ENCODE data around the gene AFAP1.

The AFAP1 gene

DNA sequence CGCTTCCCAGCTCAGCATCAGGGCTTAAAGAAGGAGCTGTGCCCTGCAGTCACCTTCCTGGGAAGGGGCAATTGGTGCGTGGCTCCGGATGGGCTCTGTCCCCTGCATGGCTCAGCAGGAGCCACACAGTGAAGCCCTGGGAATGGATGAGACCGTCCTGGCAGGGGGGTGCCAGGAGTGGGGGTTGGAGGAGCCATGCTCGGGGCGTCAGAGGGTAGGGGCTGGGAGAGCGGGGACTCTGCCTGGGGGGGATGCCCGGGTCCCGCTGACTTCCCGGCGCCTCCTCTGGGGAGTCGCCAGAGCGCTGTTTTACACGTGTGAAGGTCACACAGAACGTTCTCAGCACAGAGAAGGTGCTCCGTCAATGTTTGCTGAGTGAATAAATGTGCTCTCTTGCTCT, 184.1 kb downstream of the AFAP1 start:
- no peak overlapping the region for H3K4me2 ChIP-seq (ENCODE audit: low read length)
- no peaks in the 10 kb centered on the region for H3K9me3 ChIP-seq (ENCODE audit: control insufficient read depth, low read length)
- H3K27me3 ChIP-seq (ENCODE audit: control insufficient read depth, insufficient read depth, low read length) = no peaks in the 10 kb centered on the region
- no peak overlapping the region for H2AFZ ChIP-seq
- H3K4me3 ChIP-seq (ENCODE audit: low read depth, low read length) = no peak overlapping the region
- H3K79me2 ChIP-seq = no peaks in the 10 kb centered on the region
- H3K27ac ChIP-seq = no peak overlapping the region
- TF ChIP-seq CTCF (IDR thresholded peaks at IDR 0.05) = no peak
- no peaks in the 10 kb centered on the region for H3K4me1 ChIP-seq
- no peak overlapping the region for H3K9ac ChIP-seq
- H3K36me3 ChIP-seq (ENCODE audit: control insufficient read depth, insufficient read depth, low read length) = no peaks in the 10 kb centered on the region

GRCh38 chr4:7754565-7755262, 184.9 kb downstream of the AFAP1 start:
- no peak overlapping the region for H3K27ac ChIP-seq
- TF ChIP-seq CTCF (IDR thresholded peaks at IDR 0.05) = no peak
- no peaks in the 10 kb centered on the region for H3K4me1 ChIP-seq

GRCh38 chr4:7753931-7754465, 185.7 kb downstream of the AFAP1 start:
- Histone ChIP-seq H3K4me3 (ENCODE audit: low read depth, low read length) (no peak overlapping the region), H3K79me2 (no peaks in the 10 kb centered on the region), H3K27ac (no peak overlapping the region), H3K27me3 (ENCODE audit: control insufficient read depth, insufficient read depth, low read length) (no peaks in the 10 kb centered on the region), H3K4me1 (no peaks in the 10 kb centered on the region), H2AFZ (no peak overlapping the region), H3K36me3 (ENCODE audit: control insufficient read depth, insufficient read depth, low read length) (no peaks in the 10 kb centered on the region), H3K9me3 (ENCODE audit: control insufficient read depth, low read length) (no peaks in the 10 kb centered on the region), H3K9ac (no peak overlapping the region), H3K4me2 (ENCODE audit: low read length) (no peak overlapping the region)
- TF ChIP-seq CTCF (IDR thresholded peaks at IDR 0.05) = no peak

More at GRCh38 chr4:7754565-7755262, 184.9 kb downstream of the AFAP1 start:
- no peak overlapping the region for H3K9ac ChIP-seq
- H3K9me3 ChIP-seq (ENCODE audit: control insufficient read depth, low read length) = no peaks in the 10 kb centered on the region
- H3K4me3 ChIP-seq (ENCODE audit: low read depth, low read length) = no peak overlapping the region
- H3K4me2 ChIP-seq (ENCODE audit: low read length) = no peak overlapping the region
- H3K27me3 ChIP-seq (ENCODE audit: control insufficient read depth, insufficient read depth, low read length) = no peaks in the 10 kb centered on the region
- H3K36me3 ChIP-seq (ENCODE audit: control insufficient read depth, insufficient read depth, low read length) = no peaks in the 10 kb centered on the region
- H3K79me2 ChIP-seq = no peaks in the 10 kb centered on the region
- no peak overlapping the region for H2AFZ ChIP-seq

- H3K4me1 ChIP-seq = no peaks in the 10 kb centered on the region
- no peak overlapping the region for H3K9ac ChIP-seq
- H3K36me3 ChIP-seq (ENCODE audit: control insufficient read depth, insufficient read depth, low read length) = no peaks in the 10 kb centered on the region
- H3K27ac ChIP-seq = no peak overlapping the region
- no peak overlapping the region for H3K4me3 ChIP-seq (ENCODE audit: low read depth, low read length)
- H3K27me3 ChIP-seq (ENCODE audit: control insufficient read depth, insufficient read depth, low read length) = no peaks in the 10 kb centered on the region
- H3K4me2 ChIP-seq (ENCODE audit: low read length) = no peak overlapping the region
- TF ChIP-seq CTCF (IDR thresholded peaks at IDR 0.05) = no peak
- H3K79me2 ChIP-seq = no peaks in the 10 kb centered on the region
- H3K9me3 ChIP-seq (ENCODE audit: control insufficient read depth, low read length) = no peaks in the 10 kb centered on the region
- no peak overlapping the region for H2AFZ ChIP-seq
These were observed 186.4 kb downstream of the AFAP1 start for GRCh38 chr4:7753271-7753670.

DNA sequence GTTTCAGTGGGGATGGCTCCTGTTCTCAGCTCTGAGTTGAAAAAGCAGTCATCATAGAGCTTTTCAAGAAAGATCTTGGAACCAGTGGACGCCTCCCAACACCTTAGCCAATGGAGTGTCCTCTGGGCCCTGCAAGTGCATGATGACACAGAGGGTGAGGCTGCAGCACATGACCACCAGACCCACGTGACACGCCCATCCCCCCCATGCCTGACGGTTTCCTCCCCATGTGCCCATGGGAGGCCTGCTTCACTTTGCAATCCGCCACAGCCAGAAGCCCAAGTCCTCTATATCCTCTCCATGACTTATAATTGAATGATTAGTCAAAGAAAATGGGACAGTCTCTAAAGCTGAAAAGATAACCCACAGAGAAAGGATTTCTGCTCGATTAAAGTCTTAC, 187.0 kb downstream of the AFAP1 start:
- no peaks in the 10 kb centered on the region for H3K79me2 ChIP-seq
- H3K9ac ChIP-seq = no peak overlapping the region
- no peak overlapping the region for H3K4me2 ChIP-seq (ENCODE audit: low read length)
- no peaks in the 10 kb centered on the region for H3K27me3 ChIP-seq (ENCODE audit: control insufficient read depth, insufficient read depth, low read length)
- no peaks in the 10 kb centered on the region for H3K4me1 ChIP-seq
- no peaks in the 10 kb centered on the region for H3K36me3 ChIP-seq (ENCODE audit: control insufficient read depth, insufficient read depth, low read length)
- H3K9me3 ChIP-seq (ENCODE audit: control insufficient read depth, low read length) = no peaks in the 10 kb centered on the region
- TF ChIP-seq CTCF (IDR thresholded peaks at IDR 0.05) = no peak
- no peak overlapping the region for H3K4me3 ChIP-seq (ENCODE audit: low read depth, low read length)
- H3K27ac ChIP-seq = no peak overlapping the region
- H2AFZ ChIP-seq = no peak overlapping the region
